ENCODE measurements around the gene CLEC3A.

CLEC3A gene

GRCh38 chr16:78069913-78070312 is 47.6 kb downstream of the CLEC3A start:
- Histone ChIP-seq H3K9ac (ENCODE audit: low read depth, low read length, poor library complexity, severe bottlenecking) (no peak overlapping the region), H3K4me3 (ENCODE audit: low read length, poor library complexity, severe bottlenecking) (no peak overlapping the region), H3F3A (ENCODE audit: low read depth) (no peaks in the 10 kb centered on the region), H3K79me2 (ENCODE audit: insufficient read depth, low read length) (no peaks in the 10 kb centered on the region), H3K9me2 (replicated peaks; ENCODE audit: low read depth, low read length) (no peaks in the 10 kb centered on the region), H3K4me1 (ENCODE audit: insufficient read depth, low read length, poor library complexity, severe bottlenecking) (no peaks in the 10 kb centered on the region), H3K4me2 (ENCODE audit: low read depth, low read length, poor library complexity, severe bottlenecking) (no peak overlapping the region), H3K9me3 (ENCODE audit: insufficient read depth, low read depth, low read length) (no peaks in the 10 kb centered on the region), H2AFZ (ENCODE audit: low read length) (no peak overlapping the region), H3K27me3 (ENCODE audit: insufficient read depth, low read length, poor library complexity, severe bottlenecking) (no peaks in the 10 kb centered on the region), H4K20me1 (ENCODE audit: insufficient read depth, low read length, poor library complexity, severe bottlenecking) (no peaks in the 10 kb centered on the region), H3K36me3 (ENCODE audit: insufficient read depth, low read length) (no peaks in the 10 kb centered on the region)
- TF ChIP-seq EZH2phosphoT487 (IDR thresholded peaks at IDR 0.05; ENCODE audit: borderline replicate concordance), result no peak
- TF ChIP-seq, protein P1, sequence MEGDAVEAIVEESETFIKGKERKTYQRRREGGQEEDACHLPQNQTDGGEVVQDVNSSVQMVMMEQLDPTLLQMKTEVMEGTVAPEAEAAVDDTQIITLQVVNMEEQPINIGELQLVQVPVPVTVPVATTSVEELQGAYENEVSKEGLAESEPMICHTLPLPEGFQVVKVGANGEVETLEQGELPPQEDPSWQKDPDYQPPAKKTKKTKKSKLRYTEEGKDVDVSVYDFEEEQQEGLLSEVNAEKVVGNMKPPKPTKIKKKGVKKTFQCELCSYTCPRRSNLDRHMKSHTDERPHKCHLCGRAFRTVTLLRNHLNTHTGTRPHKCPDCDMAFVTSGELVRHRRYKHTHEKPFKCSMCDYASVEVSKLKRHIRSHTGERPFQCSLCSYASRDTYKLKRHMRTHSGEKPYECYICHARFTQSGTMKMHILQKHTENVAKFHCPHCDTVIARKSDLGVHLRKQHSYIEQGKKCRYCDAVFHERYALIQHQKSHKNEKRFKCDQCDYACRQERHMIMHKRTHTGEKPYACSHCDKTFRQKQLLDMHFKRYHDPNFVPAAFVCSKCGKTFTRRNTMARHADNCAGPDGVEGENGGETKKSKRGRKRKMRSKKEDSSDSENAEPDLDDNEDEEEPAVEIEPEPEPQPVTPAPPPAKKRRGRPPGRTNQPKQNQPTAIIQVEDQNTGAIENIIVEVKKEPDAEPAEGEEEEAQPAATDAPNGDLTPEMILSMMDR (conservative IDR thresholded peaks at IDR 0.05; ENCODE audit: low read length), result no peak

DNA sequence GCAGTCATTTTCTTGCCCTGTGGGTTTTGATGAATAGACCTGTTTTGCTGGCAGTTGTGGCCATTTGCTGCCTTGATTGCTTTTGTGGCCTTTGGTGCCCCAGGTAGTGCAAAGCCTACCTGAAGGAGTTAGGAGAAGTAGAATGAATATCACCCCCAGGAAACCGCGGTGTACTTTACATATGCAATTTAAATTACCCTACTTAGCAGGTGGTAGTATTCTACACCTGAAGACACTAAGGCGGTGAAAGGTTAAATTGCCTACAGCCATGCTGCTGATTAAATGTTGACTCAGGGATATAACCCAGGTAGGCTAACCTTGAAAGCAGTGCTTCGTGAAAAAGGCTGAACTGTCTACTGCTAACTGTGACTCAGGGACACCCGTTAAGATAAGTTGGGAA is 49.9 kb downstream of the CLEC3A start:
- Histone ChIP-seq H3K36me3 (ENCODE audit: insufficient read depth, low read length) (no peaks in the 10 kb centered on the region), H3F3A (ENCODE audit: low read depth) (no peaks in the 10 kb centered on the region), H3K9me2 (replicated peaks; ENCODE audit: low read depth, low read length) (no peaks in the 10 kb centered on the region), H3K4me2 (ENCODE audit: low read depth, low read length, poor library complexity, severe bottlenecking) (no peak overlapping the region), H3K4me1 (ENCODE audit: insufficient read depth, low read length, poor library complexity, severe bottlenecking) (no peaks in the 10 kb centered on the region), H2AFZ (ENCODE audit: low read length) (no peak overlapping the region), H4K20me1 (ENCODE audit: insufficient read depth, low read length, poor library complexity, severe bottlenecking) (no peaks in the 10 kb centered on the region), H3K79me2 (ENCODE audit: insufficient read depth, low read length) (no peaks in the 10 kb centered on the region), H3K4me3 (ENCODE audit: low read length, poor library complexity, severe bottlenecking) (no peak overlapping the region), H3K27me3 (ENCODE audit: insufficient read depth, low read length, poor library complexity, severe bottlenecking) (no peaks in the 10 kb centered on the region), H3K9ac (ENCODE audit: low read depth, low read length, poor library complexity, severe bottlenecking) (no peak overlapping the region), H3K9me3 (ENCODE audit: insufficient read depth, low read depth, low read length) (no peaks in the 10 kb centered on the region)
- TF ChIP-seq EZH2phosphoT487 (IDR thresholded peaks at IDR 0.05; ENCODE audit: borderline replicate concordance), result no peak
- TF ChIP-seq, protein P1 (conservative IDR thresholded peaks at IDR 0.05; ENCODE audit: low read length), result no peak

- Histone ChIP-seq H3K9me3 (ENCODE audit: insufficient read depth, low read depth, low read length) (no peaks in the 10 kb centered on the region), H3K4me3 (ENCODE audit: low read length, poor library complexity, severe bottlenecking) (no peak overlapping the region), H3K79me2 (ENCODE audit: insufficient read depth, low read length) (no peaks in the 10 kb centered on the region), H3K9ac (ENCODE audit: low read depth, low read length, poor library complexity, severe bottlenecking) (no peak overlapping the region), H4K20me1 (ENCODE audit: insufficient read depth, low read length, poor library complexity, severe bottlenecking) (no peaks in the 10 kb centered on the region), H3F3A (ENCODE audit: low read depth) (no peaks in the 10 kb centered on the region), H3K27me3 (ENCODE audit: insufficient read depth, low read length, poor library complexity, severe bottlenecking) (no peaks in the 10 kb centered on the region), H3K9me2 (replicated peaks; ENCODE audit: low read depth, low read length) (no peaks in the 10 kb centered on the region), H3K4me2 (ENCODE audit: low read depth, low read length, poor library complexity, severe bottlenecking) (no peak overlapping the region), H3K4me1 (ENCODE audit: insufficient read depth, low read length, poor library complexity, severe bottlenecking) (no peaks in the 10 kb centered on the region), H2AFZ (ENCODE audit: low read length) (no peak overlapping the region), H3K36me3 (ENCODE audit: insufficient read depth, low read length) (no peaks in the 10 kb centered on the region)
- TF ChIP-seq EZH2phosphoT487 (IDR thresholded peaks at IDR 0.05; ENCODE audit: borderline replicate concordance), result no peak
- TF ChIP-seq, protein P1 (conservative IDR thresholded peaks at IDR 0.05; ENCODE audit: low read length), result no peak
These were observed 53.5 kb downstream of the CLEC3A start for GRCh38 chr16:78075800-78076199.

All from Loucy (cell line).